K562 (cell line): ENCODE results near the gene DAGLB. TPM values are rescaled to one million over a fixed set of nuclear protein-coding genes. Genes with fewer than 3 reads are reported as not detected.

Source experiments
- ATAC-seq: fragments of 200-7000 bp; cut with Tn5 transposase; 3 replicates; pipeline ENCODE4 v1.9.1; 2020; ENCODE audit warnings: moderate library complexity
- BruUV-seq: library from RNA; stranded (reverse); fragments of 400-500 nt; replicated peaks from 2 replicates; lab custom pipeline; 2021; lab: Mats Ljungman, UMichigan
- CTCF ChIA-PET: fragments of 300-600 bp; formaldehyde crosslinking; extraction: SDS; loops from one replicate; lab custom pipeline; 2021; ENCODE audit warnings: low intra/inter-chr PET ratio; lab: Yijun Ruan, JAX
- POLR2A ChIA-PET: fragments of 300-600, 350-650 bp; sonication (Branson Sonifier 250); formaldehyde crosslinking; extraction: SDS; loops from one replicate; lab custom pipeline; 2021; ENCODE audit warnings: antibody characterized with exemption, inconsistent platforms; lab: Yijun Ruan, JAX
- DNase-seq, 4 experiments: peaks; one replicate each; pipeline versions ENCODE4 v3.0.0 to v3.0.0-alpha.2; 2011 to 2018; ENCODE audit warnings: low spot score in 3 of 4, mixed read lengths in 3 of 4; ENCODE audit errors: extremely low read depth in 1 of 4
- FAIRE-seq: peaks from 2 replicates; lab custom pipeline; 2011; peaks lifted over from hg19 to GRCh38; lab: Jason Lieb, UNC
- H2AFZ ChIP-seq: 2 replicates; pipeline ENCODE4 v1.6.0; 2011; ENCODE audit warnings: low read depth, low read length, control low read depth, inconsistent platforms
- H3K27ac ChIP-seq: fragments of 200-600 bp; 3 replicates; pipeline ENCODE4 v1.8.0; 2011; ENCODE audit warnings: low read depth, mild to moderate bottlenecking, control low read depth, inconsistent platforms, low read length, moderate library complexity, mixed read lengths; ENCODE audit errors: extremely low read depth
- H3K27me3 ChIP-seq, 2 experiments: fragments of 300-600 bp in 1 of 2; 2 replicates in 1 of 2; 3 replicates in 1 of 2; pipeline versions ENCODE4 v1.6.0 to v1.8.0; 2011; ENCODE audit warnings: inconsistent platforms in 2 of 2, low read length in 2 of 2, mild to moderate bottlenecking in 1 of 2, mixed read lengths in 1 of 2, moderate library complexity in 1 of 2; ENCODE audit not compliant: control insufficient read depth in 2 of 2, insufficient read depth in 2 of 2
- H3K36me3 ChIP-seq: fragments of 300-600 bp; 3 replicates; pipeline ENCODE4 v1.8.0; 2011; ENCODE audit warnings: mild to moderate bottlenecking, low read length, inconsistent platforms; ENCODE audit not compliant: control insufficient read depth, insufficient read depth
- H3K4me1 ChIP-seq, 2 experiments: fragments of 200-600 bp in 1 of 2; replicated peaks in 1 of 2; 2 replicates in 1 of 2; 3 replicates in 1 of 2; pipeline versions ENCODE4 v1.5.1 to v1.8.0; 2011; ENCODE audit warnings: inconsistent platforms in 2 of 2, low read length in 2 of 2, mild to moderate bottlenecking in 1 of 2, mixed read lengths in 1 of 2, moderate library complexity in 1 of 2; ENCODE audit not compliant: control insufficient read depth in 2 of 2, insufficient read depth in 2 of 2
- H3K4me2 ChIP-seq: 2 replicates; pipeline ENCODE4 v1.6.1; 2011; ENCODE audit warnings: low read length, control low read depth, inconsistent platforms, mixed read lengths; ENCODE audit not compliant: insufficient read depth
- H3K4me3 ChIP-seq: fragments of 200-600 bp; sonication (generic), shearing (Covaris generic); 2 replicates; pipeline ENCODE4 v1.5.1; 2016; ENCODE audit warnings: control low read depth, inconsistent platforms
- H3K79me2 ChIP-seq: fragments of 200-600 bp; 3 replicates; pipeline ENCODE4 v1.8.0; 2011; ENCODE audit warnings: low read length, inconsistent platforms; ENCODE audit not compliant: control insufficient read depth, insufficient read depth
- H3K9ac ChIP-seq, 2 experiments: 2 replicates each; pipeline versions ENCODE4 v1.6.0 to v1.6.1; 2011; ENCODE audit warnings: low read depth in 2 of 2, low read length in 2 of 2, control low read depth in 1 of 2, inconsistent platforms in 1 of 2, mild to moderate bottlenecking in 1 of 2, mixed read lengths in 1 of 2; ENCODE audit not compliant: insufficient read depth in 1 of 2
- H3K9me1 ChIP-seq: one replicate; pipeline ENCODE4 v1.6.0; 2011; ENCODE audit warnings: inconsistent platforms, mild to moderate bottlenecking, low read length, moderate library complexity; ENCODE audit not compliant: control insufficient read depth, insufficient read depth
- H3K9me3 ChIP-seq: replicated peaks from 2 replicates; pipeline ENCODE4 v1.5.1; 2011; ENCODE audit warnings: low read depth, low read length, inconsistent platforms; ENCODE audit not compliant: control insufficient read depth, insufficient read depth
- H4K20me1 ChIP-seq: replicated peaks from 2 replicates; pipeline ENCODE4 v1.6.1; 2011; ENCODE audit warnings: low read length, inconsistent platforms, mixed read lengths; ENCODE audit not compliant: control insufficient read depth, insufficient read depth
- ATF3 ChIP-seq, 2 experiments: fragments of 450-650 bp in 1 of 2; sonication (generic) in 1 of 2; formaldehyde crosslinking in 1 of 2; IDR thresholded peaks in 1 of 2; conservative IDR thresholded peaks in 1 of 2; 2 replicates each; pipeline versions ENCODE4 v1.6.1 to v1.8.1; 2016 to 2023; ENCODE audit warnings: mild to moderate bottlenecking in 2 of 2, moderate library complexity in 2 of 2, inconsistent platforms in 1 of 2, missing genetic modification reagents in 1 of 2
- ETV6 ChIP-seq, 3 experiments: fragments of 150-350 bp in 1 of 3; sonication (generic) in 1 of 3; formaldehyde crosslinking in 1 of 3; IDR thresholded peaks; 2 replicates each; pipeline versions ENCODE4 v1.6.1 to v1.8.0; 2014 to 2022; ENCODE audit warnings: borderline replicate concordance in 2 of 3, low read depth in 2 of 3, antibody characterized with exemption in 1 of 3, low read length in 1 of 3, mild to moderate bottlenecking in 1 of 3, missing genetic modification reagents in 1 of 3
- HNRNPH1 ChIP-seq: fragments of 200-400 bp; formaldehyde crosslinking; optimal IDR thresholded peaks from 2 replicates; pipeline ENCODE3; 2017; ENCODE audit warnings: low read depth, mild to moderate bottlenecking, low read length, moderate library complexity
- NFIX ChIP-seq: fragments of 250-450 bp; sonication (Bioruptor Pico); IDR thresholded peaks from 2 replicates; pipeline ENCODE4 v1.4.0; 2020; ENCODE audit warnings: low read depth, mild to moderate bottlenecking, moderate library complexity
- RAD51 ChIP-seq: fragments of 450-650 bp; IDR thresholded peaks from 2 replicates; pipeline ENCODE4 v1.7.1; 2016; ENCODE audit warnings: low read depth, mild to moderate bottlenecking, borderline replicate concordance
- SIN3B ChIP-seq: fragments of 450-650 bp; IDR thresholded peaks from 2 replicates; pipeline ENCODE4 v1.6.1; 2017; ENCODE audit warnings: low read depth, mild to moderate bottlenecking, moderate library complexity
- USF2 ChIP-seq: sonication (generic); formaldehyde crosslinking; IDR thresholded peaks from 2 replicates; pipeline ENCODE4 v1.5.0; 2020; ENCODE audit warnings: missing genetic modification reagents
- ZNF282 ChIP-seq: sonication (generic); formaldehyde crosslinking; IDR thresholded peaks from 2 replicates; pipeline ENCODE4 v1.8.1; 2023; ENCODE audit warnings: missing genetic modification reagents
- ZNF444 ChIP-seq: fragments of 250-450 bp; sonication (Bioruptor Pico); IDR thresholded peaks from 2 replicates; pipeline ENCODE4 v1.4.0; 2020; ENCODE audit warnings: mild to moderate bottlenecking, moderate library complexity
- ZNF764 ChIP-seq: fragments of 250-450 bp; sonication (Bioruptor Pico); IDR thresholded peaks from 2 replicates; pipeline ENCODE4 v1.4.0; 2020; ENCODE audit warnings: low read depth, mild to moderate bottlenecking, moderate library complexity
- WGBS: fragments of 100-300 bp; shearing (Covaris generic); methylation state at CpG from one replicate; pipeline ENCODE4 v1.1.6; 2016; ENCODE audit warnings: low coverage, mixed read lengths; ENCODE audit not compliant: insufficient coverage; ENCODE audit errors: missing lambda C conversion rate; 5-methylcytosine and 5-hydroxymethylcytosine counted together
- in situ Hi-C: fragments of 300-500 bp; cut with MboI; formaldehyde crosslinking; loops from 4 replicates; pipeline ENCODE4 v1.15.0; 2018; ENCODE audit warnings: inconsistent platforms, mixed read lengths
- intact Hi-C: fragments of 100-400 bp; cut with micrococcal nuclease; formaldehyde crosslinking; loops from 2 replicates; pipeline ENCODE4 v1.14.2; 2022
- polyA plus RNA-seq, 8 experiments: library from polyadenylated mRNA; depleted of rRNA in 4 of 8; stranded (reverse) in 5 of 8; unstranded in 3 of 8; fragments of >200 nt; fragmentation: Nextera tagmentation in 2 of 8; fragmentation: Illumina TruSeq in 1 of 8; extraction: Ambion mirVana in 2 of 8; extraction: Trizol in 1 of 8; gene quantifications; 2 replicates each; pipeline versions ENCODE4 v1.2.1 to v1.2.3, GENCODE V29; 2011 to 2014; ENCODE audit warnings: inconsistent platforms in 1 of 8, missing spikeins in 1 of 8
- total RNA-seq, 7 experiments: library from RNA; depleted of rRNA in 6 of 7; stranded (reverse); fragments of >200 nt in 6 of 7; fragmentation: Illumina TruSeq in 2 of 7; extraction: Trizol in 2 of 7; gene quantifications; 2 replicates each; pipeline versions ENCODE4 v1.2.1 to v1.2.3, GENCODE V29; 2011 to 2021; ENCODE audit warnings: low replicate concordance in 1 of 7

DAGLB gene
- total and polyA plus RNA-seq, 9 of the 15 experiments (the other 6 are each of a cell fraction or from before 2014, with no cell fraction given): 0.92 to 16.4 (median 9.3) TPM

GRCh38 chr7:6430271-6430940 is 17.3 kb downstream of the DAGLB start (continued):
- no peak for TF ChIP-seq HNRNPH1
- no peak for TF ChIP-seq ZNF444
- TF ChIP-seq ZNF764: no peak
- peak; percentile 53 for TF ChIP-seq ATF3 (IDR thresholded peaks at IDR 0.05)
- TF ChIP-seq ATF3 (CRISPR knock-in tag; conservative IDR thresholded peaks at IDR 0.05): no peak
- TF ChIP-seq ZNF282 (CRISPR knock-in tag): no peak
- TF ChIP-seq SIN3B: no peak
- no peak for TF ChIP-seq RAD51
- TF ChIP-seq USF2 (CRISPR knock-in tag): peak; percentile 50; the same call in 1 of the 2 replicates
- TF ChIP-seq NFIX: no peak

- intact Hi-C loops: no loop called here
- no TSS peak for BruUV-seq
- peaks cover 2 to 10% of the 10 kb centered on the region in 2 experiments; a peak in 2 of 5 replicates for H3K4me1 ChIP-seq
- 94% methylated on average over 15 of the region's 15 CpGs for WGBS
- POLR2A ChIA-PET: no interaction called here
- no peak for ATAC-seq
- no peak for DNase-seq
- no peaks in the 10 kb centered on the region for H3K79me2 ChIP-seq
- CTCF ChIA-PET: no interaction called here
- in situ Hi-C loops: no loop called here
- H3K9me1 ChIP-seq: no peaks in the 10 kb centered on the region
- no peaks in the 10 kb centered on the region for H3K27me3 ChIP-seq
- H4K20me1 ChIP-seq: no peaks in the 10 kb centered on the region
- H3K9me3 ChIP-seq: peaks cover 3% of the 10 kb centered on the region; the same call in 1 of the 2 replicates
- FAIRE-seq: no peak
- H3K4me3 ChIP-seq: no peak overlapping the region
- no peak overlapping the region for H2AFZ ChIP-seq
- H3K27ac ChIP-seq: no peak overlapping the region
- no peak overlapping the region for H3K9ac ChIP-seq
- H3K4me2 ChIP-seq: no peak overlapping the region
- H3K36me3 ChIP-seq: peaks cover 48% of the 10 kb centered on the region; the same call in 2 of the 3 replicates
- TF ChIP-seq ETV6 (IDR thresholded peaks at IDR 0.05; ENCODE audit: borderline replicate concordance in 1 of 2, low read depth in 2 of 2, low read length in 1 of 2) (no peak), ETV6 (CRISPR knock-in tag; IDR thresholded peaks at IDR 0.05; ENCODE audit: borderline replicate concordance) (no peak)
Measured at GRCh38 chr7:6425948-6426347, 21.8 kb downstream of the DAGLB start.
